ENCODE data around the gene PSMD9.

The PSMD9 gene, protein sequence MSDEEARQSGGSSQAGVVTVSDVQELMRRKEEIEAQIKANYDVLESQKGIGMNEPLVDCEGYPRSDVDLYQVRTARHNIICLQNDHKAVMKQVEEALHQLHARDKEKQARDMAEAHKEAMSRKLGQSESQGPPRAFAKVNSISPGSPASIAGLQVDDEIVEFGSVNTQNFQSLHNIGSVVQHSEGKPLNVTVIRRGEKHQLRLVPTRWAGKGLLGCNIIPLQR

DNA sequence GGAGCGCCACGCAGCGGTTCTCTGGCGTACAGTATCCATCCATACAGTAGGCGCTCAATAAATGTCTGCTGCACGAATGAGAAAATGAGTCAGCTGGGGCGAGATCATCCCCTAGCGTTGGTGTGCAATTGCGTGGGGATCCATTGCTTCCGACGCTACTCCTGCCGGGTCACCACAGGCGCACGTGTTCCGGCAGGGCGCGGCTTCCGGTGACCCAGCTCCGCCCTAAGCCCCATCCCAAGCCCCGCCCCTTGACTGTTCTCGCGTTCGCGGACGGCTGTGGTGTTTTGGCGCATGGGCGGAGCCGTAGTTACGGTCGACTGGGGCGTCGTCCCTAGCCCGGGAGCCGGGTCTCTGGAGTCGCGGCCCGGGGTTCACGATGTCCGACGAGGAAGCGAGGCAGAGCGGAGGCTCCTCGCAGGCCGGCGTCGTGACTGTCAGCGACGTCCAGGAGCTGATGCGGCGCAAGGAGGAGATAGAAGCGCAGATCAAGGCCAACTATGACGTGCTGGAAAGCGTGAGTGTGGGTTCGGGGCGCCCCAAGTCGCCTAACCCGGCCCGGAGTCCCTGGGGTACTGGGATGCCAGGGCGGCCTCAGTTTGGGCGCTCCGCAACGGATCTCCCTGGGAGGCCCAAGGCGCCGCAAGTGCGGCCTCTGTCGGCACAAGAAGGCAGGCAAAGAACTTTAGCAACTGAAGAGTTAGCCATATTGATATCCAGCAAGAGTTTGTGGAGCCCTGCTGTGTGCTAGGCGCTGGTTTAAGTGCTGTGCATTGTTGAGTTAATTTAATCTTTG lies at the start of gene PSMD9:
Gene PSMD9, plus strand, starts transcription at position 313 of the 796 bp plus-strand sequence. Its CDS starts 67 bp downstream, at position 380.
- H3K4me3 ChIP-seq (ENCODE audit: low read depth, low read length), result peak within 1 kb of the TSS; percentile 92
- TF ChIP-seq, protein P1, sequence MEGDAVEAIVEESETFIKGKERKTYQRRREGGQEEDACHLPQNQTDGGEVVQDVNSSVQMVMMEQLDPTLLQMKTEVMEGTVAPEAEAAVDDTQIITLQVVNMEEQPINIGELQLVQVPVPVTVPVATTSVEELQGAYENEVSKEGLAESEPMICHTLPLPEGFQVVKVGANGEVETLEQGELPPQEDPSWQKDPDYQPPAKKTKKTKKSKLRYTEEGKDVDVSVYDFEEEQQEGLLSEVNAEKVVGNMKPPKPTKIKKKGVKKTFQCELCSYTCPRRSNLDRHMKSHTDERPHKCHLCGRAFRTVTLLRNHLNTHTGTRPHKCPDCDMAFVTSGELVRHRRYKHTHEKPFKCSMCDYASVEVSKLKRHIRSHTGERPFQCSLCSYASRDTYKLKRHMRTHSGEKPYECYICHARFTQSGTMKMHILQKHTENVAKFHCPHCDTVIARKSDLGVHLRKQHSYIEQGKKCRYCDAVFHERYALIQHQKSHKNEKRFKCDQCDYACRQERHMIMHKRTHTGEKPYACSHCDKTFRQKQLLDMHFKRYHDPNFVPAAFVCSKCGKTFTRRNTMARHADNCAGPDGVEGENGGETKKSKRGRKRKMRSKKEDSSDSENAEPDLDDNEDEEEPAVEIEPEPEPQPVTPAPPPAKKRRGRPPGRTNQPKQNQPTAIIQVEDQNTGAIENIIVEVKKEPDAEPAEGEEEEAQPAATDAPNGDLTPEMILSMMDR (IDR thresholded peaks at IDR 0.05; ENCODE audit: low read depth, low read length), result peak; percentile 77

DNA sequence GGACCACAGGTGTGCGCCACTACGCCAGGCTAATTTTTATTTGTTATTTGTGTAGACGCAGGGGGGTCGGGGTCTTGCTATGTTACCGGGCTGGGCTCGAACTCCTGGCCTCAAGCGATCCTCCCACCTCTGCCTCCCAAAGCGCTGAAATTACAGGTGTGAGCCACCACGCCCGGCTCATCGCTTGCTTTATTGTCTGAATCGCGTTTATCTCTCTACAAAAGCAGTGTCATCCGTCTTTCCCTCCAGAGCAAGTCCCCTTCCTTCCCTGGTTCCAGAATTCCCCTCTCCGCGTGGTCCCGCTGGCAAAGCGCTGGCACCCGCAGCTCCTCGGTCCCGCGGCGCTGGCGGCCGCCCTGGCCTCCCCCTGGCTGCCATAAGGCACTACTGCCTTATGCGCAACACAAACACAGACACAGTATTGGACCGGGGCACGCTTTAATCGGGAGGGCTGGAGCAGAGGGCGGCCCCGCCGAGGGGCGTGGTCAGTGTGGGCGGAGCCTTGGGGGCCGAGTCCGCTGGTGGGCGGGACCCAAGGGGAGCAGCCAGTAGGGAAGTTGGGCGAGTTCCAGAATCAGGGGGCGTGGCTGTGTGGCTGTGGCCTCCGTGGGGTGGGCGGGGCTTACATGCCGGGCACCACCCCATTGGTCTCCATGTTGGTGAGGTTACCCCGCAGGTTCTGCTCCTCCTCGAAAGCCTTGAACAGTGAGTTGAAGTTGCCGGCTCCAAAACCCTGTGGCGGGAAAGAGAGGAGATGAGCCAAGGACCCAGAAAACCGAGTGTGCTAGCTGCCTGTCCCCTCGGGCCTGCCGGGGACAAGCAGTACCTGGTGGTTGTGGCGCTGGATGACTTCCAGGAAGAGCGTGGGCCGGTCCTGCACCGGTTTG lies 49.2 kb upstream of the PSMD9 start:
- TF ChIP-seq, protein P1 (IDR thresholded peaks at IDR 0.05; ENCODE audit: low read depth, low read length), result peak; percentile 34; the same call in 1 of the 2 replicates
- H3K4me3 ChIP-seq (ENCODE audit: low read depth, low read length), result peak overlapping the region; percentile 70

DNA sequence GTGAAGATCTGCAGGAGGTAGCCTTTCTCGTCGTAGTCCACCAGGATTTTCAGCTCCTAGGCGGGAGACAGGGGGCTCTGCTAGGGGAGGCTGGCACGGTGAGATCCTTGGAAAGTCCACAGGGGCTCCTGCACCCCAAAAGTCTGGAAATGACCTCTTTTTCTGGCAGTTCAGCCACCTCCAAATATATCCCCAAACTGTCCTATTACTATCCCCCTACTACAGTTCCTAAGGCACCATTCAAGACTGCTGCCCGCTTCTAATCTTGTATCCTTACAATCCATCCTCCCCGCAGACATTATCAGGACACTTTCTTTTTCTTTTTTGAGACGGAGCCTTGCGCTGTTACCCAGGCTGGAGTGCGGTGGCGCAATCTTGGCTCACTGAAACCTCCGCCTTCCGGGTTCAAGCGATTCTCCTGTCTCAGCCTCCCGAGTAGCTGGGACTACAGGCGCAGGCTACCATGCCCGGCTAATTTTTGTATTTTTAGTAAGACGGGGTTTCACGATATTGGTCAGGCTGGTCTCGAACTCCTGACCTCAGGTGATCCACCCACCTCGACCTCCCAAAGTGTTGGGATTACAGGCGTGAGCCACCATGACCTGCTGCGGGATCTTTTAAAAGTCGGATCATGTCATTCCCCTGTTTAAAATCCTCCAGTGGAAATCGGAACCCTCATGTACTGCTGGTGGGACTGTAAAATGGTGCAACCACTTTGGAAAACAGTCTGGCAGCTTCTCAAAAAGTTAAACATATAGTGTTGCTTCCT lies 48.4 kb upstream of the PSMD9 start:
- TF ChIP-seq, protein P1 (IDR thresholded peaks at IDR 0.05; ENCODE audit: low read depth, low read length), result no peak

DNA sequence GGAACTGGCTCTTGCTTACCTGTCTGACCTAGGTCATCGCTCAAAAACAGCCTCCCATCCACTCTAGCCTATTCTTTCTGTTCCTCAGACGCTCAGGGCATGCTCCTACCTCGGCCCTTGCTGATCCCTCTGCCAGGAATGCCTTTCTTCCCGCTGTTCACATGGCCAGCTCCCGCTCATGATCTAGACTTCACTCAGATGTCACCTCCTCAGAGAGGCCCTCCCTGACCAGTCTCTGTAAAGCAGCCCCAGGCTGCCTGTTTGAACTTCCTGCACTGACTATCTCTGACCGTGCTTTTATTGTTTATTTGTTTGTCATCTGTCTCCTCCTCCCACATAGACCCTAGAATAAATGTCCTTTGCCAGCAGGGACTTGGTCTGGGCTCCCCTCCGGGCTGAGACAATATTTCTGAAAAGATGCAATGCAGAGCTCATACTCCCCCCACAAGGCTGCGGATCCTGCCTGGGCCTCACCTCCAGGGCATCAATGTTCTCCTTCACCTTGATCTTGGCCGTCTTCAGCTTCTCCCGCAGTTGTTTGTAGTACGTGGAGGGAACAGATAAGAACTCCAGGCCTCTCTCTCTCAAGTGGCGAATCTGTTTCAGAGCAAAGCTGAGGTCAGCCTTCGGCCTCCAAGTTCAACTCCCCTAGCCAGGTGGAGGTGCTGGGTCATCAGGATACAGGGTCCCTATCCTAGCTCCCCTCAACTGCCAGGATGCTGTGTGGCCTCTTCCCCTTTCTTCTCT lies 45.2 kb upstream of the PSMD9 start:
- TF ChIP-seq, protein P1 (IDR thresholded peaks at IDR 0.05; ENCODE audit: low read depth, low read length), result no peak
- no peak overlapping the region for H3K4me3 ChIP-seq (ENCODE audit: low read depth, low read length)

More for the DNA sequence above, 48.4 kb upstream of the PSMD9 start:
- H3K4me3 ChIP-seq (ENCODE audit: low read depth, low read length), result peak overlapping the region; percentile 70

DNA sequence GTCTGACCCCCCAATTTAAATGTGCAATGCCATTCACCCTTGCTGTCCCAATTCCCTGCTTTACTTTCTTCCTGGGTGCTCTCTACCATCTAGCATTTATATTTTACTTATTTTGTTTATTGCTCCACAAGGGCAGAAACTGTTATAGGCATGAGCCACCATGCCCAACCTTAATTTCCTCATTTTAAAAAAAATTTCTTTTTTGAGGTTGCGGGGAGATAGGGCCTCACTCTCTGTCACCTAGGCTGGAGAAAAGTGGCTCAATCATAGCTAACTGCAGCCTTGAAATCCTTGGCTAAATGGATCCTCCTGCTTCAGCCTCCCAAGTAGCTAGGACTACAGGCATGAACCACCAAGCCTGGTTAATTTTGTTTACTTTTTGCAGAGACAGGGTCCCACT lies 42.9 kb upstream of the PSMD9 start:
- TF ChIP-seq, protein P1 (IDR thresholded peaks at IDR 0.05; ENCODE audit: low read depth, low read length), result no peak
- no peak overlapping the region for H3K4me3 ChIP-seq (ENCODE audit: low read depth, low read length)

DNA sequence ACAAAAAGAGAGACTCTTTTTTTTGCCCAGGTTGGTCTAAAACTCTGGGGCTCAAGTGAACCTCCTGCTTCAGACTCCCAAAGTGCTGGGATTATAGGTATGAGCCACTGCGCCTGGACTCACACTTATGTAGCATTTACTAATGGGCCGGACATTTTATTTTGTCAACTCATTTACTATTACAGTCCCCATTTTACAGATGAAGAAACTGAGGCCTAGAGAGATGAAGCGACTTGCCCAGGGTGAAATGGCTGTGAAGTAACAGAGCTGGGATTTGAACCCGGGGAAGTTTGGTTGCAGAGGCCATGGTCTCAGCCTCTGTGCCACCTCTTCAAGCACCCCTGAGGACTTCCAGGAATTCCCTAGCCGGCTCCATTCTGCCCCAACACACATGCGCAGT lies 39.4 kb upstream of the PSMD9 start:
- H3K4me3 ChIP-seq (ENCODE audit: low read depth, low read length), result no peak overlapping the region
- TF ChIP-seq, protein P1 (IDR thresholded peaks at IDR 0.05; ENCODE audit: low read depth, low read length), result no peak

Data from WI38 (cell line).